Measurements from ENCODE around the gene KRT2.

The KRT2 gene

DNA sequence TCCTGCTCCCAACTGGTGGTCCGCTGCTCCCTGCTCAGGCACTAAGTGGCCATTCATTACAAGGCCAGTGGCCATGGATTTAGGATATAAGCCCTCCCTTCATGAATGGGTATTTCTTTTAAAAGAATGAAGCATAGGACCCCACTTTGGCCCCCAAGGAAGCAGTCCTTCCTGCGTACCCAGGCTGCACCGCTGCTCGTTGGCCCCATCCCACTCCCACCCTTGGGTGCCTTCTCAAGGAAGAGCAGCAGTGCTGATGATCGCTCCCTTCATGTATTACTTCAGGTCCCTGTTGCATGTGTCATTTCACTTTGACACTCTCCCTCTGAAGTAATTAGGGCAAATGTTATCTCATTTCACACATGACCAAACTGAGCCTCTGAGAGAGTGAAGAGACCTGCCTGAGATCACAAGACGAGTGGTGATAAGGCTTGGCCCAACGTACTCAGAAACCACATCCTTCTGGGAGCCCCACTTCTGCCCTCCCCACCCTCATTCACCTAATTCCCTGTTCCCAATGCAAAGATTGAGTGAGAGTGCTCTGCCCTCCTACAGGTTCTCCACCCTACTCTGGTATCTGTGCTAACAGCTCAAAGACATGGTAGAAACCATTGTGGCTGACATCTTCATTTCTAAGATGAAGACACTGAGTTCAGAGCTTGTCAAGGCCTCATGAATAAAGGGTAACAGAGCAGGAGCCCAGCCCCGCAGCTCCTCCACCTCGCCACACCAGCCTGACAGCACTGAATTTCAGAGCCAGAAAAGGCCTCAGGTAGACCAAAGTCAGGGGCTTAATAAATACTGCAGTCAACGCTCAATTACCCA is 10.3 kb upstream of the KRT2 start:
- DNase-seq: no peak

DNA sequence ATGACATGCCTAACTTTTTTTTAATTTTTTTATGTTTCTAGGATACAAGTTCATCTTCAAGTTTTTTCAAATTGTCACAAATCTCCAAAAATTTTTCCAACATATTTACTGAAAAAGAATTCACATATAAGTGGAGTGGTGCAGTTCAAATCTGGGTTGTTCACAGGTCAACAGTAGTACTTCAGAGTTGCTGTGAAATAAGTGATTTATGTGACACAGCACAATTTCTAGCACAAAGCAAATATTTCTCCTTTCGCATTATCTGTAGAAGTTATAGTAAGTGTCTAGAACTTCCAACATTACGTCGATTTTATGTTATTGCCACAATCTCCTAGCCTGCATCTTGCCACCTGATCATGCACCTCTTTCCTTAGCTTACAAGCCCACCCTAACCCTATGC is 9.7 kb upstream of the KRT2 start:
- no peak for DNase-seq

DNA sequence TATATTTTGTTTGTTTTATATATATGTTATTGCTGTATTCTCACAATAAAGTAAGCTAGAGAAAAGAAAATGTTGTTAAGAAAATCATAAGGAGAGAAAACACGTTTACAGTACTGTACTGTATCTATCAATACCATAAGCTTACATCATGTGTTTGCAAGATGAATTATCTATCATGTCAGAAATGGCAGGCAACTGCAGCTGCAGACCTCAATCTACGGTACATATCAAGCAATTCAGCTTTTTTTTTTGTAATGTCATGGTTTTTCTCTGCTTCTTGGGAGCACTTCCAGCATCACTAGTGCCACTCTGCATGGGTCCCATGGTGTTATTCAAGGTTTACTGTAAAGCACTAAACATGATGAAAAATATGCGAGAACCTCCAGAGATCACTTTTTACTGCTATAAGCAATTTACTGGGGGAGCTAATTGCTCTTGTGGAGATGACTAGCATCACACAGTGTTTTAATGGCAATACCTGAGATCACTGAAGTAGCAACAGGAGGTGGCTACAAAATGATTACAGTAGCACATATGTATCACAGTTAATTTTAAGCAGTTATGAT is 9.0 kb upstream of the KRT2 start:
- no peak for DNase-seq

DNA sequence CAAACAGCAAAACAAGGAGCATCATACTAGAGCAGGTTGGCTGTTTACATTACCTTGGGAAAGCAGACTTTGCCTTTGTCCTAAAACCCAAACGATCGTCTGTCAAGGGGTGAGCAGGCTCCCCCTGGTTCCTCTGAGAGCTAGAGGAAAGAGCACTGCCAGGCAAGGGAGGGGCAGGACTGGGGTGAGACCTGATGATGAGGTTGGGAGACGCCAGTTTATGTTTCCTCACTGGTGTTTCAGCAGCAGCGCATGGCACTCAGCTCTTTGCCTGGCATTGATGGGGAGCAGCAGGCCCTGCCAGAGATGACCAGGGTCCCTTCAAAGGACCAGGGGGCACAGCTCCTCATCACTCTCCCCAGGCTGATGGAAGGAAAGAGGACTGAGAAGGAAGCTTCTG is 7.9 kb upstream of the KRT2 start:
- no peak for DNase-seq

DNA sequence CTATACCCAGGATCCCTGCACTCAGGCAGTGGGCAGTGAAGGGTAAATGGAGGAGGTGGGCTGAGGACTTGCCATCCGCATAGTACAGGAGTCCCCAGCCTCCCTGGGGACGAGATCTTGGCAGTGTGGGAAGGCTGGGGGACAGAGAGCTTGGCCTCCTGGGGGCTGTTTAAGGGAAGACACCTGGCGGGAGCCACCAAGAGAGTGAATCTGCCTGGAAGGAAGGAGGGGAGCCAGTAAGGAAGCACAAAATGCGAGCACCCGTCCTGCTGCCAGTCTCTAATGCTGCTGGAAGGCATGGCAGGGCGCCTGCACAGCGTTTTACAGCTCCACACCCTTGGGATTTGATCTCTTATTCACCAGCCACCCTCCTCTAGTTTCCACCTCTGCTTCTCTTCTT is 7.4 kb upstream of the KRT2 start:
- no peak for DNase-seq

DNA sequence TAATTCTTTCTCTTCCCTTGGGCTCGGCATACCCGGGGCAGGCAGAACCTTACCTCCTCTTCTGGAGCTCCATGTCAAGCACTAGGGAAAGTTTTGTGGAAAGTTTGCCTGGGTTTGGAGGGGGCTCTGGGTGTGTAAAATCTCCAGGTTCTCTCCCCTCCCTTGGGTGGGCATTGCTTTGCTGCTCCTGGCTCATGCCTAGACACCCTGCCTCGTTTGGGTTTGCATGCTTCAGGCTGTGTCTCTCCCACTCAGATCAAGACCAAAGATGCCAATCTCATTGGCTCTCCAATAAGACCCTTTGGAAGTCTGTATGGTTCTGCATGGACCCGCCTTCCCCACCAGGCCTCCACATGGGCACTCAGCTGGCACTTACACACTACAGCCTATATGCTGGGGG is 6.2 kb upstream of the KRT2 start:
- DNase-seq: no peak

DNA sequence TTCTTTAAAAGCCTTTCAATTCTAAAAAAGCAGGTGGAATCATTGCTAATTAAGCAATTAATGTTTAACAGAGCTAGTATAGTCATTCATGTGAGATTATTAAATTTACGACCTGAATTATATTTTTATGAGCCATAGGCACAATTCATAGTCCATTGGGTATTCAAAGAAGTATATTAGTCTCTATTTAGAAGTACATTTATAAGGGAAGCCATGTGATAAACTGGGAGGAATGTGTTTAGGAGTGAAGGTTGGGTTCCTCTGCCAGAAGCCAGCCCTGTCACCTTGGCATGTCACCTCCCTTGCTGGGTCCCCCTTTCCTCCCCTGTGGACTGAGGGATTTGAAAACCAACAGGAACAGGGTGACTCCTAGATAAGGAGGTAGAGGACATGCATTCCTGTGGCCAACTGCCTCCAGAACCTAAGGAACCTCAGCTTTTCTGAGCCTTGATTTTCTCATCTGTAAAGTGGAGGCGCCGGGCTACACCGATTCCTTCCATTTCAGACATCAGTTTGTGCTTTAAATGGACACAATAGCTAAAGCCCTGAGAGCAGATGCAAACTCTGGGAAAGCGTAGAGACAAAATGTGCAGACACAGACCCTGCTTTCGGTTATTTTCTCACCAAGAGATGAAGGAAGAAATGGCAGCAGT is 5.4 kb upstream of the KRT2 start:
- no peak for DNase-seq

DNA sequence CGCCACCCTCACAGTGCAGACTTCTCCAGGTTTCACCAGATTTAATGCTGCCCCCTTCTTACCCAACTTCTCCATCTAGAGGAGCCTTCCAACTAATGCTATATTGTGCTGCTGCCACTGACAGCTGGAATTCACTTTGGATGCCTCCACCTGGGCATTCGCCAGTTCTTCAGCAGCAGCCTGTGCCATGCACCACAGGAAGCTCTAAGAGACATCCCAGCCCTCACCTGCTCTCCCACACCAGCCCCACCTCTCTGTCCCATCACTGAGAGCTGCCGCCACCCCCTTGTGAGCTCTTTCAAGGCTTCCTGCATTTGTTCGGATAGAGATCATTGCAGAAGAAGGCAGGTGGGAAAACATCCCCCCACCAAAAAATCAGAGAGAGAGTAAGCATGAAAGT is 4.6 kb upstream of the KRT2 start:
- DNase-seq: no peak

DNA sequence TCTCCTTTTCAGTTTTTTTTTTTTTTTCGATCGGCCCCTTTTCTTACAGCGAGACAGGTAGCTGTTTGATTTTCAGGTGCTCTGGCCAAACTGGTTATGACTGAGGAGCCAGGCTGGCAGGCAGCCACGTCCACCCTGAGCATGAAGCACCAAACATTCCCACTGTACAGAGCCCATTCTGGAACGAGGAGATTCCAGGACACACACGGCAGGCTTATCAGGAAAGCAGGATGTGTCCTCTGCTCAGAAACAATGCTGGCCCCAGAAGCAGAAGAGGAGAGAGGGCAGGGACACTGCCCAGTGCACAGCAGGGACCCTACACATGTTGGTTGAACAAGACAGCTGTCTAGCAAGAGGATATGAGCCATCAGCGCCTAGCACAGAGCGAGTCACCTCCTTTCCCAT is 3.7 kb upstream of the KRT2 start:
- DNase-seq: no peak

DNA sequence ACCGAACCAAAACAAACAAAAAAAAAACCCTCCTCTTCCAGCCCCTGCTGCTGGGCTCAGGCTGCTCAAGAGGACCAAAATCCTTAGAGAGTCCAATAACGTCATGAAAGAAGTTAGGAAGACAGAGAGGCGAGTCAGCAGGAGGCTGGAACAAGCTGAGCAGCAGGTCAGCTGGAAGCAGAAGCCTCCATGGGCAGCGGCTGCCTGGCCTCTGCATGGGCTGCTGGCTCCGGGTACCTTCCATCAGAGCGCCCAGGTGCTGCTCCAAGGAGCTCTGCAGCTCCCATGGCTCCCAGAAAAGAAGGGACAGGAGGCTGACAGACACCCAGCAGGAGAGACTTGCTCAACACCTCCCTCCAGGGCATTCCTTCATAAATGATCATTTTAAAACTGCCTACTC is 3.2 kb upstream of the KRT2 start:
- DNase-seq: no peak

DNA sequence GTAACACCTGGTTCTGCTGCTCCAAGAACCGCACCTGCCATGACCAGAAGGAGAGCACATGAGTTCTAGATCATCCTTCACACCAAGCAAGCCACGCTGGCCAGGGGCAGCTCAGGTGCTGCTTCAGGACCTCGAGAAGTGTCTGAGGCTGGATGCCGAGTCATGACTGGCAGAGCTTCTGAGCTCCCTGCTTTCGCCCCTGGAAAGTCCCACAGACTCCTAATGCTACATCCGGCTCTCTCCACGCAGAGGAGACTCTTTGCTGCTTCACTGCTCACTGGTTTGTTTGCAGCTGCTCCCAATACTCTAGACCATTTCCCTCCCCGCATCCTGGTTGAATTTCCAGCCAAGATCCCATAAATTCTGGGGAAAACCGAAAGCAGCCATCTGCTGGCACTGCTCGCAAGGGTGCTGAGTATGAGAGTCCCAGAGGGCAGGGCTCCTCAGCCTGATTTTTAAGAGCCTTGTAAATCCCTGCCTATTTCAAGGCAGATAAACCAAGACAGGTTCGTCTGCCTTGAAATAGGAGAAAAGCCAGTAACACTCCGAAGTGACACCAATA is 1.4 kb downstream of the KRT2 start:
- DNase-seq: no peak

DNA sequence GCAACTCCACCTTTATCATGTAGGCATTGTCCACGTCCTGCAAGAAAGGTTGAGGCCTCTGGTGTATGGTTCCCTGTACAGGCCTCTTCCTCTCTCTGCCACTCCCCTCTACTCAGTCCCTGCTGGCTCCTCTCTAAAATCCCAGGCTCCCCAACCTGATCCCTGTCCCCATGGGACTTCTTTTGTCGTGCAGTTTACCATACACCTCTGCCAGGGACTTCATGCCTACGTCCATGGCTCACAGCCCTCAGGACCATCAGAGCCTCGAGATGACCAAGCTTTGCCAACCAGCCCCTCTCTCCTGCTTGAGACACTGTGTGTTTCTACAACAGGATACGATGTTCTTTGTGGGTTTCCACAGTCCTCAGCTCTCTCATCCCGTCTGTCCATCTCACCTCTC is 2.9 kb downstream of the KRT2 start:
- DNase-seq: no peak

DNA sequence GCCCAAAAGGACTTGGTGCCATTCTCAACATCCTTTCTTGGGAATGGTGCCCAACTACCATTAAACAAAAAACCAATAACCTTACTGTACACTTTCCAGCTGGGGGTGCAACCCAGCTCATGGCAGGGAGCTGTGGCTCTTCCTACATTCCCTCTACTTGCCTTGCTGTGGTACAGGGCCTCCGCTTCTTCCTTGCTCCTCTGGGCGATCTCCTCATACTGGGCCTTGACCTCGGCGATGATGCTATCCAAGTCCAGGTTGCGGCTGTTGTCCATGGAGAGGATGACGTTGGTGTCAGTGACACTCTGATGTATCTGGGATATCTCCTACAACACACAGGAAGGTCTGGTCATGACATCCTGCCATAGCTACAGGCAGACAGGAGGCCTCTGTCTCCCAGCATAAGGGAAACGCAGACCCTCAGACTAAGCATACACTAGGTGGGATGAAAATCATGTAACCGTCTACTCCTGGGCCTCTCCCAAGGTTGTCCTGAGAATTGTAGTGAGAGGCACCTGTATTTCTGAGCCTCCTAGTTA is 3.9 kb downstream of the KRT2 start:
- DNase-seq: no peak

DNA sequence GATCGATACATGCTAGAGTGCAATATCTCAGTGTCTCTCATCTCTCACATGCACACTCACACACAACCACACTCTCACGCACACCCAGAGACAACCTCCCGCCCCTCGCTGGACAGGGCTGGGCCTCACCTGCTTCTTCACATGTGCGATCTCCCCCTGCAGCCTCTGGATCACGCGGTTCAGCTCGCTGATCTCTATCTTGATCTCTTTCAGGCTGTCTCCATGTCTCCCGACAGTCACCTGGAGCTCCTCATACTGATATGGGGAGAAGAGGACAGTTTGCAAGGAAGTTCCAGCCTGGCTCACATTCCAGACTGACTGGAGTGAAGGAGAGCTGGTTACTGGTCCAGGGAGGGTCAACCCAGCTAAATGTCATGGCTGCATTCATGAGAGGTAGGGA is 4.4 kb downstream of the KRT2 start:
- DNase-seq: no peak

DNA sequence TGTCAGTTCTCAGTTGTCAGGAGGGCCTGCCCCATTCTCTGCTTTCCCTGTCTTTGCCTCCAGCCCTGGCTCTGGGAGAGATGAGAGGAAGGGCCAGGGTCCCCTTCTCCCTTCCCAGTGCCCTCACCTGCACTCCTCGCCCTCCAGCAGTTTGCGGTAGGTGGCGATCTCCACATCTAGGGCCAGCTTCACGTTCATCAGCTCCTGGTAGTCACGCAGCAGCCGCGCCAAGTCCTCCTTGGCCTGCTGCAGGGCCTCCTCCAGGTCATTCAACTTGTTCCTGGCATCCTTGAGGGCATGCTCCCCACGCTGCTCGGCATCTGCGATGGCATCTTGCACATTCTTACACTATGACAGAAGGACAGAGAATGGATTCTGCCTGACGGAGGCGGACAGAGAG is 5.4 kb downstream of the KRT2 start:
- no peak for DNase-seq

DNA sequence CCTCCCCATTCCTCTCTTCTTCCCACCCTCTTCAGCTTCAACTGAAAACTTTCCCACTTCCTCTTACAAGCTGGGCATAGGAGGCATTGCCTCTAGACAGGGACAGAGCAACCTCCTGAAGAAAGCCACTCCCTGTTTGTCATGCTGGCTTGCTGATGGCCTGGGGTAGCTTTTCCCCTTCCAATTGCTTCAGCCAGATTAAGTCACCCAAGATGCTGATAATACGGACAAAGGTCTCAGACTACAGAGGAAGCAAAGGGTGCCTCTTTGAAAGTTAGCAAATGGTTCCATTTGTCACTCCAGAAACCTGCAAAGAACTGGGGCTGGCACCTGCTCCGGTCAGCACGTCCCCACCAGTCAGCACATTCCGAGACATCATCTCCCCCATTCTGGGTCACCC is 6.0 kb downstream of the KRT2 start:
- no peak for DNase-seq

DNA sequence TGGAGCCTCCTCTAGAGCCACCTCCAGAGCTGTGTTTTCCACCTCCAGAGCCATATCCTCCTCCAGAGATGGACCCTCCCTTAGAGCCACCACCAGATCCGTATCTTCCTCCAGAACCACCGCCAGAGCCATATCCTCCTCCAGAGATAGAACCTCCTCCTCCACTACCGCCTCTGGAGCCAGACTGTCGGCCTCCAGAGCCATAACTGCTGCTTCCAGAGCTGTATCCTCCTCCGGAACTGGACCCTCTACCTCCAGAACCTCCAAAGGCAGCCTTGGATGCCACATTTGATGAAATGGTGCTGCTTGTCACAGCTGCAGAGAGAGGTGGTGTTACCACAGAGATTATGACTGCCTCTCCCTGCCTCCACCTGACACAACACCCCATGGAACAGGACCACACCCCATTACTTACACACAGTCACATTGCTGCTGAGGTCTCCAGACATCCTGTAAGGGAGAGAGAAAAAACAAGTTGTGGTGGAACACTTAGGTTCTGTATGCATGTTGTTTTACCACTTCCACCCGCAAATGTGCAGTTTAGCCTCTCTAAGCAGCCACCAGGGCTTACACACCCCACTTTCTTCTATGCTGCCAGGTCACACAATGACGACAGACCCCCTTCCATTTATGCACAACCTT is 6.8 kb downstream of the KRT2 start:
- no peak for DNase-seq

DNA sequence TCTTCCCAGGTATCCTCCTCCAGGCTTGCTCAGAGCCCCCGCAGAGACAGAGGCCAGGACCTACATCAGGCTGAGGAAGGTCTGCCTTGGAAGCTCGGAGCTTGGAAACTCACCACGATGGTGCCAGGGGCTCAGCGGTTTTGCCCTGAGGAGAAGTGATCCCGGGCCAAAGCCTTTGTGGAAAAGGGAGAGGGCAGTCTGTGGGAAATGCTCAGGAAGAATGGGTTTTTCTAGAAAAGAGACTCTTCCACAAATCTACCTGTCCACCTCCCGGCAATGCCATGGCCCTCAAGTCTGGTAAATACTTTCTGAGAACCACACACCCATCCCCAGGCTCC is 8.0 kb downstream of the KRT2 start:
- no peak for DNase-seq

DNA sequence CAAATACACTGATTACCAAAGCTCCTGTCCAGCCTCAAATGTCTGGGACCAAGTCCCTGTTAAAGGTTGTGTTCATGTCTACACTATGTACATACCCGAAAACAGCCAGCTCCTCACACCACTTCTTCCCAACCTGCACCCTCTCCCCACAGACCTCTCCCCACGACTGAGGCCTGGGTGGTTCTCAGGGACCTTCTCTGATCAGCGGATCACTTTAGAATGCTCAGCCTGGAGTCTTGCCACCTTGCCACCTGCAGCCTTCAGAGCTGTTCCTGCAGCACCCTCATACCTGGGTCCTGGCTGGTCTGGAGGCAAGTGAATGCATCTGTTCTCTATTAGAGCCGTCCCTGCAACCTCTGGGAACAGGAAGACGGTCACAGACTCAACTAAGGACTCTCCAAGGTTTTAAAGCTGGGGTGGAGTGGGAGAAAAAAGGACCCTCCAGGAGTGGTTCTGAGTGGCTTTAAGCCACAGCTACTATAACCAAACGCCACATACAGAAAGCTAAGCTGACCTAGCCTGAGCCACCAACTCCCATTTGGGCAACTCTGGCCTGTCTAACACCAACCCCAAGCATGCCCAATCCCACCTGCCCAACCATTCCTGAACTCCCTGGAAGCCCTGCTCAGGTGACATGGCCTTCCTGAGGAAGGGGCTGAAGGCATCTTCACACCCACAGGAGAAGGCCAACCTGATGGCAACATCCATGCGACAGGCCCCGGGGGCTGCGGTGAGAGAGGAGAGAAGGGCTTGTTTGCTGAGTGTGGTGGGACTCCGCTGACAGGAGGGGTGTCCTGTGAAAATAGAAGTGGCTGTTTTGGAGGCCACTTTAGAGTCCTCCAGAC is 8.6 kb downstream of the KRT2 start:
- no peak for DNase-seq

DNA sequence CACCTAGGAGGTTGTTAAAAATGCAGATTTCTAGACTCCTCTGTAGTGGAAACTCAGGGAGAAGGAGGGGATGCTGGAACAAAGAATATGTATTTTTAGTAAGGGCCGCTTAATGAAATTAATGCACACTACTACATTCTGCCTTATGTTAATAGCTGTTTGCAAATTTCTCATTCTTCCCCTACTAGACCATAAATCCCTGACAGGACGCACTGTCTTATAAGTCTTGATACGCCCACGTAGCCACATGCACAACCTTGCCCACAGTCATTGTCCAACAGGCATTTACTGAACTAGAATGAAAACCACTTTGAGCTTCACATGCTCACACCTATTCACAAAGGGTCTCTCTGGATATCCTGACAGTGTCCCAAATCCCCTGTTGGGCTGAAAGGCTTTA is 10.5 kb downstream of the KRT2 start:
- no peak for DNase-seq

DNA sequence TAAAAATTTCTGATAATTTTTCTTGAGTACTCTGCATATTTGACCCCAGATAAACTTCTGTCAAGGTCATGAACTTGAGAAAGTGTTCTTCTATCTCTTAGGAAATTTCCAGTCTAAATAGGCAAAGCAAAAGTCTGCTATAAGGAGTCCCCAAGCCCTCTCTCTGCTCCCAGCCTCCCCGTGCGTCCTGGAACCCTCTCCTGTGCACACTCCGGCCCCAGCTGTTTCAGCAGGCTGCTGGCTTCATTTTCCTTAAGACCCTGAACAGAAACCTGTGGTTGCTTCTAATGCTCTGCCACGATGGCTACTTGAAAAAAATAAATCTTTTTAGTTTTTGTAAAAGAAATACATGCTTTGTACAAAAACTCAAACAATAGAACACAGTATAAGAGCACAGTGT is 14.7 kb downstream of the KRT2 start:
- DNase-seq: no peak

DNA sequence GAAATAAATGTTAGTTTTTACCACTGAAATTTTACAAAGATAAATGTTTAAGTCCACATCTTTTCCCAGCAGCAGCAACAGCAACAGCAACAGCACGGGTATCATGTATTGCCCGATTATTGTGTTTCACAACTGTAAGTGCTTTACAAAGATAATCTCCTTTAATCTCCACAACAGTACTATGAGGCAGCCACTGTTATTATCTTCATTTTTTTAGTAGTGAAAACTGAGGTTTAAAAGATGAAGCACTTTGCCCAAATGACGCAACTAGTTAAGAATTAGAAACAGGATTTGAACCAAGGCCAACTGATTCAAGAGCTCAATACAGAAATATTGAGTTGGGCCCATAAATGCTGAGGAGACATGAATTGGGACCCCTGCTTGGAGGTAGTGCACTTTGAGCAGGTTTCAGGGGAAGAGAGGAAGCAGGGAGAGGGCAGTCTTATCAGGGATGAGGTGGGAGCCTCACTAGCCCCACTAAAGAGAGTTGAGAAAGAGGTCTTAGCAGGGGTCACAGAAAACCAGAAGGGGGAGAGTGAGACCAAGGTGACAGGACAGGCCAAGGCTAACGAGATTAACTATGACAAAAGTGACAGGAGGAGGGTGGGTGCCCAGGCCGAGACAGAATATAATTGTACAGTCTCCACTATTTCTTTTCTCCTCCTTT is 15.3 kb downstream of the KRT2 start:
- no peak for DNase-seq

Data from effector CD8-positive, alpha-beta T cell (primary cell).